Activated naive CD8-positive, alpha-beta T cell treated with anti-CD3 and anti-CD28 coated beads for 36 hours (primary cell): ENCODE data around the gene PDE3A. TPM values are rescaled to one million over a fixed set of nuclear protein-coding genes. Genes with fewer than 3 reads are reported as not detected.

ENCODE experiments used
- DNase-seq: peaks from one replicate; pipeline ENCODE4 v3.0.0; 2021
- H3K27ac Mint-ChIP-seq: one replicate; pipeline ENCODE4 v1.8.0; 2022; ENCODE audit warnings: mild to moderate bottlenecking, moderate library complexity, mixed read lengths
- H3K27me3 Mint-ChIP-seq: one replicate; pipeline ENCODE4 v1.8.0; 2022; ENCODE audit warnings: mild to moderate bottlenecking, mixed read lengths
- H3K36me3 Mint-ChIP-seq: one replicate; pipeline ENCODE4 v1.8.0; 2021; ENCODE audit warnings: mild to moderate bottlenecking, mixed read lengths
- H3K4me1 Mint-ChIP-seq: one replicate; pipeline ENCODE4 v1.8.0; 2021; ENCODE audit warnings: mixed read lengths
- H3K4me3 Mint-ChIP-seq: one replicate; pipeline ENCODE4 v1.8.0; 2022; ENCODE audit warnings: mild to moderate bottlenecking, moderate library complexity, mixed read lengths
- H3K9me3 Mint-ChIP-seq: one replicate; pipeline ENCODE4 v1.8.0; 2022; ENCODE audit warnings: mixed read lengths
- total RNA-seq, 2 experiments: library from RNA; stranded (reverse); gene quantifications; one replicate each; pipeline ENCODE4 v1.2.3, GENCODE V29; 2021

Gene PDE3A
- total RNA-seq, 2 experiments from 2014 or later, result not detected

DNA sequence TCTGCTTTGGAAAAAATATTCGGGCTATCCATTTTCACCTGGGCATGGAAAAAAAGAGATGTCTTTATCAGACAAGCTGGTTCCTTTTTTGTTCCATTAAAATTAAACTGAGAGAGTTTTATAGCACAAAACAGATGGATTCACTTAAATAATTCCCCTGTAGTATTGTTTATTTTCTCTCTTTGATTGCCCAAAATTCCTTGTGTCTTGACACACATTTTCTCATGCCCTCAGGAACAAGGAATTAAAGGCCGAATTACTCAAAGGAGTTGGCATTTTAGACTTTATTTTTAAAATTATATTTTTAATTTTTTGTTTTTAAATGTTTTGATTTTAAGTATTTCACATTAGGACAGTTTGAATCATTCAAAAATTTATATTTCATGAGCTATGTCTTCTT, 257.2 kb downstream of the PDE3A start:
- DNase-seq, result no peak
- H3K27ac Mint-ChIP-seq, result no peak overlapping the region
- H3K9me3 Mint-ChIP-seq, result no peaks in the 10 kb centered on the region
- H3K27me3 Mint-ChIP-seq, result no peaks in the 10 kb centered on the region
- H3K36me3 Mint-ChIP-seq, result no peaks in the 10 kb centered on the region
- no peak overlapping the region for H3K4me3 Mint-ChIP-seq
- H3K4me1 Mint-ChIP-seq, result no peaks in the 10 kb centered on the region

DNA sequence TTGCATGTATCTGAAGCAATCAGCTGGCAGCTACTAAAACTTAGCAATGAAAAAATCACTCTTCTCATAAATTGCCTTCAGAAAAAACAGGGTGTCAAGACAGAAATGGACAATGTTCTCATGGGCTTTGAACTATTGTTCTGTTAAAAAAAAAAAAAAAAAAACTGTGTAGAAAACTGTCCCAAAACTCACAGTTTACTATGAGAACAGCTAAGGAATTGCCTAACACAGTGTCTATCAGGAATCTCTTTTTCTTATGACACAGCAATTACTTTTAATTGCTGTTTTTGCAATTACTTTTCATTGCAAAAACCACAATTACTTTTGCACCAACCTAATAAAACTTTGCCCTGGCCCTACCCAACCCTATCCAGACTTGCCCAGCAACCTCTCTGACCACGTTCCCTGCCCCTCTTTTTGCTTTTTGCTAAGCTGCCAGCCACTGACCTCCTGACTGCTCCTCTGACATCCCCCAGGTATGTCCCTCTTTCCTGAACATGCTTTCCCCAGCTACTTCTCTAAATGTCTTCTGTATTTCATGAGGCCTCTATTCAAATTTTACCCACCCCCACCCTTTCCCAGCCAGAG, 258.8 kb downstream of the PDE3A start:
- Mint-ChIP-seq H3K27ac (no peak overlapping the region), H3K36me3 (no peaks in the 10 kb centered on the region), H3K4me1 (no peaks in the 10 kb centered on the region), H3K4me3 (no peak overlapping the region), H3K9me3 (no peaks in the 10 kb centered on the region), H3K27me3 (no peaks in the 10 kb centered on the region)
- DNase-seq, result no peak

DNA sequence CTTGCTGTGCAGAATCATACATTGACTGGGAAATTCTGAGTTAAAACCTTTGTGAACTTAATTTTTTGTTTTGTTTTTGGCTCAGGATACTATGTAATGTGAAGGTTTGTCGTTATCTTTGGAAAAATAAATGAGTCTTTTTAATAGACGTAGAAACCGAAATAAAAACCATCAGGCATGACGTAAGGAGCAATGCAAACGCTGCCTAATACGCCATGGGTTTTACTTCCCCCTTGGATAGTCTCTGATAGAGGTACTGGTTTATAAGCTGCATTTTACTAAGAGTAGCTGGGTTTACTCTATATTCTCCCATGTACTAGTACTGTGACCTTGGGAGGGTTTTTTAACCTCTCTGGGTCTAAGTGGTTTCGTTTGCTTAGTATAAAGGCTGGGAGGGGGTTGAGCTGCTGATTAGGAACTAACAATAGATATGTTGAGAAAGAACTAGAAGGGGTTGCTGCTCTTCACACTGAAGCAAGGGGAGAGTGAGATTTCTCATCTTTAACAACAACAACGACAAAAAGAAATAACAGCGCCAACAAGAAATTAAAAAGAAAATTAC, 260.0 kb downstream of the PDE3A start:
- no peak overlapping the region for H3K4me3 Mint-ChIP-seq
- H3K27ac Mint-ChIP-seq, result no peak overlapping the region
- H3K27me3 Mint-ChIP-seq, result no peaks in the 10 kb centered on the region
- no peaks in the 10 kb centered on the region for H3K9me3 Mint-ChIP-seq
- DNase-seq, result no peak
- no peaks in the 10 kb centered on the region for H3K4me1 Mint-ChIP-seq
- H3K36me3 Mint-ChIP-seq, result no peaks in the 10 kb centered on the region

DNA sequence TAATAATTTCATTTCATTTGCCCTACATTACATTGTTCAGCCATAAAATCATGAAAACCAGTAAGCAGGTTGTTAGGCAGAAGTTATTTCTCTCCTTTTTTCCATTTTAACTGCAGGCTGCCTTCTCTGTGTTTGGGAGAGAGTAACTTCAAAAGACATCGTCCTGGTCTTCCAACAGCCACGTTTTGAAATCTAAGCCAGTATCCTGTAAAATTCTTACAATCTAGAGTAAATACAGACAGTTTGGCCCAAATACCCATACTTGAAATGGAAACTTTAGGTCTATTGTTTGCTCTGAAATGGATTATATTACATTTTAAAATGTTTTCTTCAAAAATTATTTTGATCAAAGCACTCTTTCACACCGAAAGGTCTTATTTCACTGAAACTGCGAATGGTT, 260.7 kb downstream of the PDE3A start:
- Mint-ChIP-seq H3K9me3 (no peaks in the 10 kb centered on the region), H3K27me3 (no peaks in the 10 kb centered on the region), H3K4me1 (no peaks in the 10 kb centered on the region), H3K4me3 (no peak overlapping the region), H3K27ac (no peak overlapping the region), H3K36me3 (no peaks in the 10 kb centered on the region)
- no peak for DNase-seq

DNA sequence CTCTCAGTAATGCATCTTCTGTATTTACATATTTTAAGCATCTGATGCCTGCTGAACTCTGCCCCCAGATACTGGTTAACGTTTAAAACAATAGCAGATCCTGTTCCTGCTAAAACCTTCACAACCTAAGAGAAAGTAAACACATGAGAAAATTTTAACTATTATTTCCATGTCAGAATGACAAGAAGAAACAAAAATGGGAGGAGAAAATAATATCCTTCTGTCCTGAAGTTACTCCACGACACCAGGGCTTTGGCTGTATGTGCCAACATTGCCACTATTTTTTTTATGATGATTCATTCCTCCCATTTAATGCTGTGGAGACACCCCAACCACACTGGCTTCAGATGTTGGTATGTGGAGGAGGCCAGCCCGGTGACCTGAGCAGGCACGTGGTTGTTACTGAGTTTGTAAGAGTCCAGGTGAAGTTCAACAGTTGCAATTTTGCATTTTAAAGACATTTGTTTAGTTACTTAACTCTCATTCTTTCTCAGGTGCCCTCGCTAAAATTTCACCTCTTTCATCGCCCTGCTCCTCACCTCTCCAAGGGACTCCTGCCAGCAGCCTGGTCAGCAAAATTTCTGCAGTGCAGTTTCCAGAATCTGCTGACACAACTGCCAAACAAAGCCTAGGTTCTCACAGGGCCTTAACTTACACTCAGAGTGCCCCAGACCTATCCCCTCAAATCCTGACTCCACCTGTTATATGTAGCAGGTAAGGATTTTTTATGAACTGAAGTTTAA, 261.2 kb downstream of the PDE3A start:
- Mint-ChIP-seq H3K36me3 (no peaks in the 10 kb centered on the region), H3K4me3 (no peak overlapping the region), H3K9me3 (no peaks in the 10 kb centered on the region), H3K4me1 (no peaks in the 10 kb centered on the region), H3K27ac (no peak overlapping the region), H3K27me3 (no peaks in the 10 kb centered on the region)
- DNase-seq, result no peak

DNA sequence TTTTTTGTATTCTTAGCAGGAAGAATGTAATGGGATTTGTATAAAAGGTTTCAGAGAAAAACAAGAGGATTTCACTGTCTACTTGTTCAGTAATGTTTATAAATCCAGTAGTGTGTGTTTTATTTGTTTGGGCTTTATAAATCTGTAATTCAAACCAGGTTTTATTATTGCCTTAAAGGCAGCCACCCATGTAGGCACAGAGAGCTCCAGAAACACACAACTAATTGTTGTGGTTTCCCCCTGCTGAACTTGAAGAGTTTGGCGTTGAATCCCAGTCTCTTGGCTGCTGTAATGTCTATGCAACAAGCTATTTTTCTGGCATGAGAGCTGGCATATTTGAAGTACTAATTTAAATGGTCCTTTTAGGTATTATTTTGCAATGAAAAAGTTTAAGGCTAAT, 263.4 kb downstream of the PDE3A start:
- Mint-ChIP-seq H3K27ac (no peak overlapping the region), H3K9me3 (no peaks in the 10 kb centered on the region), H3K4me3 (no peak overlapping the region), H3K36me3 (no peaks in the 10 kb centered on the region), H3K4me1 (no peaks in the 10 kb centered on the region), H3K27me3 (no peaks in the 10 kb centered on the region)
- no peak for DNase-seq

DNA sequence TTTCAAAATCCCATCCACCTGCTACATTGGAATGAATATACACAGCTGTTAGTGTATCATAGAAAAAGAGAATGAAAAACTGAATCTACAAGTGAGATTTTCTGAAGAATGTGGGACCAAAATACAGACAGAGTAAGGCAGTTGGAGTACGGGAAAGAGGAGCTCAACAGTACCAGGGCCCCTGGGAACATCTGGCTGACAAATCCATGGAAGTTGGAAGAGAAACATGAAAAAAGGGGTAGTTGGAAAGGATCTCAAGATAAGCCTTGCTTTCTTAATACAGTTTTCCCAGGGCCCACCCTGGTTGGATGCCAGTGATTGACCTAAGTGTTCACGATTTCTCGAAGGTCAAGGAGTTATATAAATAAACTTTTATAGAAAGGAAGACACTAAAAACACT, 272.8 kb downstream of the PDE3A start:
- Mint-ChIP-seq H3K4me3 (no peak overlapping the region), H3K27ac (no peak overlapping the region), H3K4me1 (no peaks in the 10 kb centered on the region), H3K27me3 (no peaks in the 10 kb centered on the region), H3K36me3 (no peaks in the 10 kb centered on the region), H3K9me3 (no peaks in the 10 kb centered on the region)
- no peak for DNase-seq

DNA sequence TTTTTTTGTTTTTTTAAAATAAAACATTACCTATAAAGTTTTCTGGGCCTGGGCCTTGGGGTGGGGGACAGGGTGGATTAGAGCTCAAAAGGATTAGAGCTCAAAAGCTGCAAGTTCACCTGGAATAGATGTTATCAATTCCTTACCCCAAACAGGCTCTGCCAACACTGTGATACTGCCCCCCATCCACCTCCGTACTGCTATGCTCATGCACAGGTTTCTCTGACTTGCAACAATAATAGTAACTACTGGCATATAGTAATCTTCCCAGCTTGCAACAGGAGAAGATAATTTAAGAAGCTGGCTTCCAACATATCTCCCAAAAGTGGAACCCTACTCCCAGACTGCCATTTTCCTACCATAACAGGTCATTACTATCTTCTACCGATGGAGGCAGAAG, 275.5 kb downstream of the PDE3A start:
- H3K27me3 Mint-ChIP-seq, result no peaks in the 10 kb centered on the region
- H3K36me3 Mint-ChIP-seq, result no peaks in the 10 kb centered on the region
- no peak overlapping the region for H3K27ac Mint-ChIP-seq
- no peaks in the 10 kb centered on the region for H3K9me3 Mint-ChIP-seq
- H3K4me3 Mint-ChIP-seq, result no peak overlapping the region
- H3K4me1 Mint-ChIP-seq, result no peaks in the 10 kb centered on the region
- DNase-seq, result no peak

DNA sequence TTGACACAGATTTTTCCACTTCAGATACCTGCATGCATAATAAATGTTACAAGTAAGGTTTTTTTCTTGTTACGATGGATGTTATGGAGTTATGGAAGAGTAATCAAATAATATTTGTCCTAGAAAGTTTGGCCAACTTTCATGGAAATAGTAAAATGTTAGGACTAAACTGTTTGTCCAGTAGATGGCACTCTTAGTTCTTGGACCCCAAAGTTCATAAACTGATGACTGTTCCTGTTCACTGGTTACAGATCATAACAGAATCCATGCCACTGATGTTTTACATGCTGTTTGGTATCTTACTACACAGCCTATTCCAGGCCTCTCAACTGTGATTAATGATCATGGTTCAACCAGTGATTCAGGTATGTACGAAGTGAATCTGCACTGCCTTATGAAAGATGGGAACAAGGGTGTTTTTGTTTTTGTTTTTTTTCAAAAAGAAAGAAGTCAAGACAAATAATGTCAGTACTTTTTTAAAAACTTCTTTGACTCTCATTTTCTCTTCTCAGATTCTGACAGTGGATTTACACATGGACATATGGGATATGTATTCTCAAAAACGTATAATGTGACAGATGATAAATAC, 278.0 kb downstream of the PDE3A start:
- H3K36me3 Mint-ChIP-seq, result no peaks in the 10 kb centered on the region
- no peak overlapping the region for H3K4me3 Mint-ChIP-seq
- no peaks in the 10 kb centered on the region for H3K9me3 Mint-ChIP-seq
- DNase-seq, result no peak
- H3K4me1 Mint-ChIP-seq, result no peaks in the 10 kb centered on the region
- H3K27ac Mint-ChIP-seq, result no peak overlapping the region
- no peaks in the 10 kb centered on the region for H3K27me3 Mint-ChIP-seq

DNA sequence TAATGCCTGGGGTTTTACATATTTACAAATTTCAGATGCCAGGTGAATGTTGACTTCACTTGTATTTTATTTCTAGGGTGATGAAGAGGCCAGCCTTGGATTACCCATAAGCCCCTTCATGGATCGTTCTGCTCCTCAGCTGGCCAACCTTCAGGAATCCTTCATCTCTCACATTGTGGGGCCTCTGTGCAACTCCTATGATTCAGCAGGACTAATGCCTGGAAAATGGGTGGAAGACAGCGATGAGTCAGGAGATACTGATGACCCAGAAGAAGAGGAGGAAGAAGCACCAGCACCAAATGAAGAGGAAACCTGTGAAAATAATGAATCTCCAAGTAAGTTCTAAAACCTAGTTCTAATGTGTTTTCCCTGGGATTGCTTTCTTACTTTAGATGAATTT, 285.5 kb downstream of the PDE3A start:
- no peak overlapping the region for H3K4me3 Mint-ChIP-seq
- H3K27me3 Mint-ChIP-seq, result no peaks in the 10 kb centered on the region
- no peak overlapping the region for H3K27ac Mint-ChIP-seq
- no peaks in the 10 kb centered on the region for H3K9me3 Mint-ChIP-seq
- H3K4me1 Mint-ChIP-seq, result no peaks in the 10 kb centered on the region
- no peaks in the 10 kb centered on the region for H3K36me3 Mint-ChIP-seq
- no peak for DNase-seq

DNA sequence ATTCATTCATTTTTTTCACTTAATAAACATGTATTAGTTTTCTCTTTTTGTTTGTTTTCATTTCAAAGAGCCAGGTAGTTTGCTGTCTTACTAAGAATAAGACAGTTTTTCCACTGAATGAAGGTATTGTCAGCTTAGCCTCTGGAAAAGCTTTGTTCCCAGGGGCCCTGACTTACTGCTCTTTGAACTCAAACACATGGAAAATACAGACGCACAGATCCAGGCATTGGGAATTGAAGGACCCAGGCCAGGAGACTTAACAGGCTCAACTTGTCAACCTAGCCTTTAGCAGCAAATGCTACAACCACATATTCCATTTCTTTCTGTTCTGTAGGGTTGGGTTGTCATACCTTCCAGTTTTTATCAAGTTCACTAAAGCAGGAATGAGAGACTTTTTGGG, 288.3 kb downstream of the PDE3A start:
- H3K9me3 Mint-ChIP-seq, result peaks cover 4% of the 10 kb centered on the region
- DNase-seq, result no peak
- no peaks in the 10 kb centered on the region for H3K36me3 Mint-ChIP-seq
- no peak overlapping the region for H3K27ac Mint-ChIP-seq
- no peak overlapping the region for H3K4me3 Mint-ChIP-seq
- no peaks in the 10 kb centered on the region for H3K27me3 Mint-ChIP-seq
- H3K4me1 Mint-ChIP-seq, result no peaks in the 10 kb centered on the region

DNA sequence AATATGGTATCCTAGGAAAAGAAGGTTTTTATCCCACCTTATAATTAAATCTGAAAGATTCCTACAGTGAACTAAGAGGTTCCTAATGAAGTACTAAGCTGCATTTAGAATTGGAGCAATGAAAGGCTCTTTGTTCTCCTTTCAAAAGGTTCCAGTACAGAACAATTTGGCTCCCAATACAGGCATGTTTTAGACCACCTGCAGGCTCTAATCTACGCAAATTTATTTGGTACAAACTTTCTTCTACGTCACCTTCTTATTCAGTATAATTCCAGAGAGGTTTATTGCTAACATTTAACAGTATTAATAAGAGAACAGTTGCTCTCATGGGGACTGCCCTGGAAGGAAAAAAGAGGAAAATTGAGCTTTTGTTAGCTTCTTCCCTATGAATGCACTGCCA, 289.2 kb downstream of the PDE3A start:
- Mint-ChIP-seq H3K4me3 (no peak overlapping the region), H3K27ac (no peak overlapping the region), H3K36me3 (no peaks in the 10 kb centered on the region), H3K4me1 (no peaks in the 10 kb centered on the region), H3K9me3 (peaks cover 4% of the 10 kb centered on the region), H3K27me3 (no peaks in the 10 kb centered on the region)
- no peak for DNase-seq

DNA sequence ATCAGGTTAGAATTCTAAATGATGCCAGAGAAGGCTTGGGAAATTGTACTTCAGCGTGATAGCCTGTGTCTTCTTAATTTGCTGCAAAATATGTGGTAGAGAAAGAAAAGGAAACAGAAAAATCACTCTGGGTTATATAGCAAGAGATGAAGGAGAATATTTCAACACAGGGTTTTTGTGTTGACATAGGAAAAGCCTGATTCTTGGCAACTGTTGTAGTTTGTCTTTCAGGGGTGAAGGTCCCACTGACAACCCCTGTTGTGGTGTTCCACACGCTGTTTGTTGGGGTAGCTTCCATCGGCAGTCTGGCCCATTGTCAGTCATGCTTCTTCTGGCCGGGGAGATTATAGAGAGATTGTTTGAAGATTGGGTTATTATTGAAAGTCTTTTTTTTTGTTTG, 313.0 kb downstream of the PDE3A start:
- Mint-ChIP-seq H3K4me1 (no peaks in the 10 kb centered on the region), H3K27me3 (no peaks in the 10 kb centered on the region), H3K9me3 (peaks cover 9% of the 10 kb centered on the region), H3K36me3 (no peaks in the 10 kb centered on the region), H3K4me3 (no peak overlapping the region), H3K27ac (no peak overlapping the region)
- no peak for DNase-seq

DNA sequence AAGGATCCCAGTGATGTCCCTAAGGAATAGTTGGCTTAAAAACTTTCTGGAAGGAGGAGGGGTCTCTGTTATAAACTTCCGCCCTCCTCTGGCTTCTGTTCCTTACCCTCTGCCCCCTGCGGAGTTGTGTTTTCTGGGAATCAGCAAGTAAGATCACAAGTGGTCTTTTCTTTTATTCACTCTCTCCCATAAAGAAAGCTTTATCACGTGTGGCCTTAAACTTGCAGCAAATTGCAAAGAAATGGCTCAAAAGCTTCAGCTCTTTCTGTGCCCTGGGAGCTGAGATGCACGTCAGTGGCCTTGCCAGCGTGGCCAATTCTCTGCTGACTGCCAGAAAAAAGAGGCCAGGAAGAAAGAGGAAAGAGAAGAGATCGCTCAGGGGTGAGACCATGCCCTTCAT, 326.9 kb downstream of the PDE3A start, which contains the start of gene SLCO1C1:
SLCO1C1 (plus strand) TSS at position 101 of the 400 bp plus-strand sequence. CDS start 4,245 bp downstream, outside the sequence.
- H3K27ac Mint-ChIP-seq, result no peak within 1 kb of the TSS
- no peaks in the 10 kb centered on the region for H3K4me1 Mint-ChIP-seq
- H3K27me3 Mint-ChIP-seq, result no peaks in the 10 kb centered on the region
- H3K4me3 Mint-ChIP-seq, result no peak within 1 kb of the TSS
- H3K36me3 Mint-ChIP-seq, result no peaks in the 10 kb centered on the region
- no peaks in the 10 kb centered on the region for H3K9me3 Mint-ChIP-seq
- no peak for DNase-seq

DNA sequence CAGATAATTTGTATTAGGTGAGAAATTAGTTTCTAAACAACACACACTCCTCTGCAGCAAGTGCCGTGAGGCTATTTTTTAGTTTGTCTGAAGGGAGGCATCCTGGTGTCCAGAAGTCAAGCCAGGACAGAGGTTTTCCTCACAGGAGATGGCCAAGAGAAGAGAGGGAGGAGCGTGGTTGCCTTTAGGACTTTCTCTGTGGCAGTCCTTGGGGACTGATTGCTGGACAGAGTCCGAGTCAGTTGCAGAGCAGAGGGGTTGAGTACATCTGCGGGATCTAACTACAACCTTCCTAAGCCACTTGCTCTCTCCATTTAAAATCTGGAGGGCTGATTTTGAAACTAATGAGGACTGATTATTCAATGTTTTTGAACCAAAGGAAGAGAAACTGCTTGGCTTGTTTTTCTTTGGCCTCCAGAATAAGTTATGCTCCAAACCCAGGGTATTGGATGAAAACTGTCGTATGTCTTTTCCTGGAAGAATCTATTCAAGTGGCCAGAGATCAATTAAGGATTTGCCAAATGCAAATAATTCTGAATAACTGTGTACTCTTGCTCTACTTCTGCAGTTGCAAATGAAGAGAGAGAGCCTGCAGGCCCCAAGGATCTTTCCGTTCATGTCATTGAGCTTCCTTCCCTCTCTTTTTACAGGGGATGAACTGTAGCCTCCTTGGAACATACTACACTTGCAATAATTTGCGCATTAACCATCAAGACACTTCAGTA, 328.0 kb downstream of the PDE3A start:
- H3K27me3 Mint-ChIP-seq, result no peaks in the 10 kb centered on the region
- H3K9me3 Mint-ChIP-seq, result no peaks in the 10 kb centered on the region
- no peak for DNase-seq
- H3K4me1 Mint-ChIP-seq, result no peaks in the 10 kb centered on the region
- H3K27ac Mint-ChIP-seq, result no peak overlapping the region
- H3K4me3 Mint-ChIP-seq, result no peak overlapping the region
- H3K36me3 Mint-ChIP-seq, result no peaks in the 10 kb centered on the region
